Body of pancreas (tissue), 4 donors: ENCODE data around the gene APMAP. TPM values are rescaled to one million over a fixed set of nuclear protein-coding genes. Genes with fewer than 3 reads are reported as not detected.

Source experiments
- ATAC-seq: fragments of 150-250 bp; one replicate; pipeline ENCODE4 v1.9.1; 2016
- DNase-seq, 4 donors: peaks; one replicate each; pipeline ENCODE4 v3.0.0-alpha.2; 2019
- H3K27ac ChIP-seq, 4 donors: fragments of 200-600 bp; sonication (generic); 1 replicate in 3 of 4; 2 replicates in 1 of 4; pipeline versions ENCODE4 v1.5.1 to v1.6.1; 2016 to 2019; ENCODE audit warnings: mild to moderate bottlenecking in 1 of 4, mixed read lengths in 1 of 4, moderate library complexity in 1 of 4
- H3K27me3 ChIP-seq, 2 donors: fragments of 200-600 bp; sonication (generic); one replicate each; pipeline ENCODE4 v1.6.0; 2016; ENCODE audit warnings: mild to moderate bottlenecking in 1 of 2
- H3K36me3 ChIP-seq, 2 donors: fragments of 200-600 bp; sonication (generic); replicated peaks in 1 of 2; 2 replicates each; pipeline ENCODE4 v1.5.1; 2016; ENCODE audit warnings: low read depth in 2 of 2; ENCODE audit not compliant: insufficient read depth in 1 of 2
- H3K4me1 ChIP-seq: fragments of 200-600 bp; sonication (generic); one replicate; pipeline ENCODE4 v1.6.0; 2016
- H3K4me3 ChIP-seq, 2 donors: fragments of 200-600 bp; sonication (generic); 1 replicate in 1 of 2; 2 replicates in 1 of 2; pipeline ENCODE4 v1.5.1; 2016 to 2019
- H3K9me3 ChIP-seq, 3 donors: fragments of 200-600 bp; sonication (generic); 1 replicate in 2 of 3; 2 replicates in 1 of 3; pipeline ENCODE4 v1.5.1; 2016
- POLR2A ChIP-seq, 3 donors: fragments of 450-650 bp; IDR thresholded peaks; one replicate each; pipeline ENCODE4 v1.6.1; 2016; ENCODE audit warnings: antibody characterized with exemption in 3 of 3, mild to moderate bottlenecking in 2 of 3
- WGBS, 2 donors: methylation state at CpG; one replicate each; pipeline ENCODE4 v1.1.5; 2017; 5-methylcytosine and 5-hydroxymethylcytosine counted together
- intact Hi-C: fragments of 100-400 bp; cut with DNase I; formaldehyde crosslinking; loops from one replicate; pipeline ENCODE4 v1.15.1; 2023
- total RNA-seq, 2 donors: library from RNA; depleted of rRNA; stranded (reverse); fragments of >200 nt; gene quantifications; one replicate each; pipeline ENCODE4 v1.1.0, GENCODE V29; 2016
- TF ChIP-seq, protein P1 (sequence below), 7 experiments: fragments of 450-650 bp in 4 of 7; fragments of 200-600 bp in 3 of 7; sonication (generic) in 3 of 7; IDR thresholded peaks; one replicate each; pipeline ENCODE4 v1.5.1; 2016 to 2019; ENCODE audit warnings: antibody characterized with exemption in 7 of 7

APMAP gene
- total RNA-seq, 2 donors from 2014 or later = 38.9 to 51.4 TPM

DNA sequence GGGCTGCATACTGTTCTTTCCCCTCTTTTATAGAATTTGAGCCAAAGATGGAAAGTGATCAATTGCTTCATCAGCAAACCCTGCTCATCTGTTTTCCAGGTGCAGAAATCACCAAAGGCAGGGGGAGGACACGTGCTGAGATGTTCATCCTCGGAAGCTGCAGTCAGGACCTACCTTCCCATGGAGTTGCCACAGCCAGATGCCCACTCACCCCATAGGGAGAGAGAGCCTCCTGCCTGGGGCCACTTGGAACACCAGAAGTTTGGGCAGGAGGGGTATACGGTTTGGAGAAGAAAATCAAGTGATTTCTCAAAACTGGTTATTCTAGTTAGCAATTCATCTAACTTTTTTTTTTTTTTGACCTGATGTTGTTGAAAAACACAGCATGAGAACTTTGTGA is 48.8 kb downstream of the APMAP start:
- peak in 1 of 4 donors; percentile 6 for DNase-seq
- 51 to 62% methylated on average over 3 of the region's 3 CpGs for WGBS, 2 donors
- no peak overlapping the region for H3K27ac ChIP-seq
- H3K4me3 ChIP-seq = no peak overlapping the region
- no peak for ATAC-seq
- no peaks in the 10 kb centered on the region for H3K27me3 ChIP-seq
- H3K4me1 ChIP-seq = no peaks in the 10 kb centered on the region
- intact Hi-C loops = no loop called here
- TF ChIP-seq, protein P1, sequence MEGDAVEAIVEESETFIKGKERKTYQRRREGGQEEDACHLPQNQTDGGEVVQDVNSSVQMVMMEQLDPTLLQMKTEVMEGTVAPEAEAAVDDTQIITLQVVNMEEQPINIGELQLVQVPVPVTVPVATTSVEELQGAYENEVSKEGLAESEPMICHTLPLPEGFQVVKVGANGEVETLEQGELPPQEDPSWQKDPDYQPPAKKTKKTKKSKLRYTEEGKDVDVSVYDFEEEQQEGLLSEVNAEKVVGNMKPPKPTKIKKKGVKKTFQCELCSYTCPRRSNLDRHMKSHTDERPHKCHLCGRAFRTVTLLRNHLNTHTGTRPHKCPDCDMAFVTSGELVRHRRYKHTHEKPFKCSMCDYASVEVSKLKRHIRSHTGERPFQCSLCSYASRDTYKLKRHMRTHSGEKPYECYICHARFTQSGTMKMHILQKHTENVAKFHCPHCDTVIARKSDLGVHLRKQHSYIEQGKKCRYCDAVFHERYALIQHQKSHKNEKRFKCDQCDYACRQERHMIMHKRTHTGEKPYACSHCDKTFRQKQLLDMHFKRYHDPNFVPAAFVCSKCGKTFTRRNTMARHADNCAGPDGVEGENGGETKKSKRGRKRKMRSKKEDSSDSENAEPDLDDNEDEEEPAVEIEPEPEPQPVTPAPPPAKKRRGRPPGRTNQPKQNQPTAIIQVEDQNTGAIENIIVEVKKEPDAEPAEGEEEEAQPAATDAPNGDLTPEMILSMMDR (IDR thresholded peaks at IDR 0.05) = no peak
- TF ChIP-seq POLR2A (IDR thresholded peaks at IDR 0.05) = no peak
- H3K36me3 ChIP-seq = no peaks in the 10 kb centered on the region
- H3K9me3 ChIP-seq = no peaks in the 10 kb centered on the region

DNA sequence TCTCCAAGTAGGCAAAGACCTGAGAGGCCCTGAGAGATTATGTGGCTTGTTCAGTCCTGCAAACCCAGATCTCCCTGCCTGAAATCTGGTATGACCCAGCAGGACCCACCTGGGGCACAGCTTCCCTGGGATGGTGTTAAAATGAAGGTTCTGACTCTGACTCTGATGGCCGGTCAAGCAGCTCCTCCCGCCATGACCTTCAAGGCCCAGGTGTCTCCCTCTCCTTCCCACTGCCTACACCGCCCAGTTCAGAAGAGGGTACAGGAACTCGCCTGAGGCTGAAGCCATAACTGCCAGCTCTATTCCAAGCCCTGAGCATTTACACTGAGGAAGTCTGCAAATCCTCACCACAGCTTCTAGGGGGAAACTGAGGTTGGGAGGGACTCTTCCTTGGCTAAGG is 49.4 kb downstream of the APMAP start:
- Histone ChIP-seq H3K36me3 (no peaks in the 10 kb centered on the region), H3K27ac (no peak overlapping the region), H3K4me1 (no peaks in the 10 kb centered on the region), H3K4me3 (no peak overlapping the region), H3K9me3 (no peaks in the 10 kb centered on the region), H3K27me3 (no peaks in the 10 kb centered on the region)
- DNase-seq (no peak), ATAC-seq (no peak)
- 74 to 89% methylated on average over 4 of the region's 4 CpGs for WGBS, 2 donors
- TF ChIP-seq POLR2A (IDR thresholded peaks at IDR 0.05) = no peak
- TF ChIP-seq, protein P1 (IDR thresholded peaks at IDR 0.05) = no peak
- intact Hi-C loops = no loop called here

DNA sequence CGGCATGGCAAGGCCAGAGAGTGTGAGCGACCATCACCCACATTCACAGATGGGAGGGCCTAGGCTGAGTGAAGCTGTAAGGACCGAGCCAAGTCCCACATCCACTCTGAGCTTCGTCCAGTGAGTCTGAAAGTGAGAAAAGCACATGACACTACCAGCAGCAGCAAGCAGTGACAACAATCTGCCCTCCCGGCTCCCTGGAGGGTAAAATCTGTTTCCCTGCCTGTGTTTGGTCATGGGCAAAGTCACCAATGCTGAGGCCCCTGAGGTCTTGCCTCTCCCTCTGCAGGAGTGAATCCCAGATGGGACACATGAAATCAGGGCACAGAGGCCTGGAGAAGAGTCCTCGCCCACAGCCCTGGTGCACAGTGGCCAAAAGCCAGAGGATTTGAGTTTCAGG is 49.9 kb downstream of the APMAP start:
- H3K27ac ChIP-seq = no peak overlapping the region
- intact Hi-C loops = no loop called here
- ATAC-seq (no peak), DNase-seq (no peak)
- TF ChIP-seq, protein P1 (IDR thresholded peaks at IDR 0.05) = no peak
- TF ChIP-seq POLR2A (IDR thresholded peaks at IDR 0.05) = no peak
- no peaks in the 10 kb centered on the region for H3K27me3 ChIP-seq
- no peaks in the 10 kb centered on the region for H3K36me3 ChIP-seq
- 77 to 86% methylated on average over 6 of the region's 6 CpGs for WGBS, 2 donors
- no peaks in the 10 kb centered on the region for H3K9me3 ChIP-seq
- H3K4me3 ChIP-seq = no peak overlapping the region
- no peaks in the 10 kb centered on the region for H3K4me1 ChIP-seq

DNA sequence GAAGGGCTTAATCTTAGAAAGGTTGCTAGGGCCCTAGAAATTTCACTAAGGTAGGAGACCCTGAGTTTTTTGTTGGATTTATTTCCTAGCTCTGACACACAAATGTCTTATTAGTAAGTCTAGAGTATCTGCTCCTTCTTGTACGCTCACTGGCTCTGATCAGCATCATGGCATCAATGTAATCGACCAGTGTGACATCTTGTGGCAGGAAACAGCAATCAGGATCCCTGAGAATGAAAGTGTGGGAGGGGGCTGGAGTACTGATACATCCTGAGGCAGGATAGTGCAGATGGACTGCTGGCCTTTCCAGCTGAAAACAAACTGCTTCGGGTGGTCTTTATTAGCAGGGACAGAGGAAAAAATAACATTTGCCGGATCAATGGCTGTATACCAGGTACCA is 53.5 kb downstream of the APMAP start:
- intact Hi-C loops = no loop called here
- Histone ChIP-seq H3K27me3 (no peaks in the 10 kb centered on the region), H3K4me1 (no peaks in the 10 kb centered on the region), H3K9me3 (no peaks in the 10 kb centered on the region), H3K36me3 (no peaks in the 10 kb centered on the region), H3K4me3 (no peak overlapping the region), H3K27ac (no peak overlapping the region)
- DNase-seq (no peak), ATAC-seq (no peak)
- 41 to 67% methylated on average over 4 of the region's 4 CpGs for WGBS, 2 donors
- TF ChIP-seq, protein P1 (IDR thresholded peaks at IDR 0.05) = no peak
- TF ChIP-seq POLR2A (IDR thresholded peaks at IDR 0.05) = no peak

DNA sequence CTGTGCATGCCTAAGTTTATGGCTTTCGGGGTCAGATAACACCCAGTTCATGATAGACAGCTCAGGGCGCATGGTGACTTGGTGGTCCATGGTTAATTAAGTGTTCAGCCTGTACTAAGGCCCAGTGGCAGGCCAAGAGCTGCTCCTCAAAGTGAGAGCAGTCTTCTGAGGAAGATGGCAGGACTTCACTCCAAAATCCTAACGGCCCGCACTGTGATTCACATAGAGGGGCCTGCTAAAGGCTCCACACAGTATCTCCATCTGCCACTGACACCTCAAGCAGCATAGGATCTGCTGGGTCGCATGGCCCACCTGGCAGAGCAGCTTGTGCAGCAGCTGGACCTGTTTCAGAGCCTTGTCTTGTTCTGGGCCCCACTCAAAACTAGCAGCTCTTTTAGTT is 54.1 kb downstream of the APMAP start:
- ATAC-seq (no peak), DNase-seq (no peak)
- H3K9me3 ChIP-seq = no peaks in the 10 kb centered on the region
- H3K27me3 ChIP-seq = no peaks in the 10 kb centered on the region
- intact Hi-C loops = no loop called here
- WGBS, 2 donors = 66 to 76% methylated on average over 4 to 5 of the region's 5 CpGs
- no peak overlapping the region for H3K4me3 ChIP-seq
- H3K27ac ChIP-seq = no peak overlapping the region
- no peaks in the 10 kb centered on the region for H3K4me1 ChIP-seq
- H3K36me3 ChIP-seq = no peaks in the 10 kb centered on the region
- no peak for TF ChIP-seq POLR2A (IDR thresholded peaks at IDR 0.05)
- TF ChIP-seq, protein P1 (IDR thresholded peaks at IDR 0.05) = no peak
